Upper lobe of left lung (tissue), 6 donors: ENCODE results near the gene PIP5K1C. TPM values are rescaled to one million over a fixed set of nuclear protein-coding genes. Genes with fewer than 3 reads are reported as not detected.

ENCODE experiments used
- ATAC-seq, 2 donors: fragments of 200-7000 bp; cut with Tn5 transposase; one replicate each; pipeline ENCODE4 v1.9.1; 2022; ENCODE audit warnings: mild to moderate bottlenecking in 2 of 2, moderate library complexity in 2 of 2; ENCODE audit not compliant: low FRiP score in 2 of 2
- DNase-seq, 2 donors: peaks; one replicate each; pipeline ENCODE4 v3.0.0-alpha.2; 2019 to 2020
- H3K27ac ChIP-seq, 4 donors: fragments of 200-600 bp; sonication (generic); one replicate each; pipeline ENCODE4 v1.5.1; 2016 to 2019
- H3K27me3 ChIP-seq, 4 donors: fragments of 200-600 bp; sonication (generic); one replicate each; pipeline ENCODE4 v1.5.1; 2017 to 2019
- H3K36me3 ChIP-seq, 4 donors: fragments of 200-600 bp; sonication (generic); one replicate each; pipeline ENCODE4 v1.5.1; 2016 to 2019
- H3K4me1 ChIP-seq, 4 donors: fragments of 200-600 bp; sonication (generic); one replicate each; pipeline ENCODE4 v1.5.1; 2018 to 2019
- H3K4me3 ChIP-seq, 4 donors: fragments of 200-600 bp; sonication (generic); one replicate each; pipeline ENCODE4 v1.5.1; 2017 to 2019; ENCODE audit warnings: mild to moderate bottlenecking in 2 of 4, moderate library complexity in 1 of 4
- H3K9me3 ChIP-seq, 4 donors: fragments of 200-600 bp; sonication (generic); one replicate each; pipeline ENCODE4 v1.5.1; 2018 to 2019
- CTCF ChIP-seq, 6 experiments: fragments of 450-650 bp in 4 of 6; fragments of 200-600 bp in 2 of 6; sonication (generic) in 2 of 6; IDR thresholded peaks; one replicate each; pipeline ENCODE4 v1.5.1; 2016 to 2019; ENCODE audit warnings: antibody characterized with exemption in 6 of 6
- EP300 ChIP-seq, 4 donors: sonication (generic); formaldehyde crosslinking; IDR thresholded peaks; one replicate each; pipeline ENCODE4 v1.5.1; 2017; ENCODE audit warnings: antibody characterized with exemption in 4 of 4, control low read depth in 2 of 4
- POLR2A ChIP-seq, 4 donors: fragments of 450-650 bp; IDR thresholded peaks; one replicate each; pipeline ENCODE4 v1.5.1; 2016 to 2017; ENCODE audit warnings: antibody characterized with exemption in 4 of 4, mild to moderate bottlenecking in 2 of 4
- POLR2AphosphoS5 ChIP-seq, 2 donors: sonication (generic); formaldehyde crosslinking; IDR thresholded peaks; one replicate each; pipeline ENCODE4 v1.5.1; 2017; ENCODE audit warnings: antibody characterized with exemption in 2 of 2
- WGBS, 2 donors: methylation state at CpG; one replicate each; pipeline ENCODE4 v1.1.5; 2017 to 2018; 5-methylcytosine and 5-hydroxymethylcytosine counted together
- total RNA-seq, 6 donors: library from RNA; depleted of rRNA in 4 of 6; stranded (reverse); fragments of >200 nt in 4 of 6; gene quantifications; one replicate each; pipeline versions ENCODE4 v1.1.0 to v1.2.1, GENCODE V29; 2016 to 2021
- donor health status: DM: no; HTN: no; CAD: no; lungs with moderate emphysema.
- donor health status: DM: no; HTN: yes; CAD: no; lungs with severe emphysema.

PIP5K1C gene
- total RNA-seq, 6 donors from 2014 or later, result 24.6 to 64.1 (median 43.1) TPM

GRCh38 chr19:3674784-3675543 is 25.3 kb downstream of the PIP5K1C start:
- WGBS, 2 donors, result 86 to 92% methylated on average over 13 of the region's 13 CpGs
- H3K4me1 ChIP-seq, result peaks cover 24 to 49% (median 26%) of the 10 kb centered on the region in 4 donors
- H3K27me3 ChIP-seq, result no peaks in the 10 kb centered on the region
- no peaks in the 10 kb centered on the region for H3K9me3 ChIP-seq
- no peak overlapping the region for H3K27ac ChIP-seq
- TF ChIP-seq EP300 (IDR thresholded peaks at IDR 0.05) (no peak), POLR2A (IDR thresholded peaks at IDR 0.05) (no peak), POLR2AphosphoS5 (IDR thresholded peaks at IDR 0.05) (no peak), CTCF (IDR thresholded peaks at IDR 0.05) (no peak)
- ATAC-seq (no peak), DNase-seq (no peak)
- H3K4me3 ChIP-seq, result no peak overlapping the region
- peaks cover 0 to 4% (median 0%) of the 10 kb centered on the region in 4 donors for H3K36me3 ChIP-seq

GRCh38 chr19:3673506-3674439 is 26.5 kb downstream of the PIP5K1C start:
- Histone ChIP-seq H3K27me3 (no peaks in the 10 kb centered on the region), H3K36me3 (no peaks in the 10 kb centered on the region), H3K4me1 (peaks cover 29 to 60% (median 31%) of the 10 kb centered on the region in 4 donors), H3K9me3 (no peaks in the 10 kb centered on the region), H3K27ac (peak overlapping the region in 2 of 4 donors; percentile 90 to 94), H3K4me3 (no peak overlapping the region)
- no peak for TF ChIP-seq POLR2A (IDR thresholded peaks at IDR 0.05)
- TF ChIP-seq POLR2AphosphoS5 (IDR thresholded peaks at IDR 0.05), result no peak
- no peak for TF ChIP-seq EP300 (IDR thresholded peaks at IDR 0.05)
- TF ChIP-seq CTCF (IDR thresholded peaks at IDR 0.05), result no peak
- DNase-seq (peak in 1 of 2 donors; percentile 77), ATAC-seq (no peak)
- 92 to 94% methylated on average over 17 to 29 of the region's 34 CpGs for WGBS, 2 donors

GRCh38 chr19:3672993-3673392 is 27.3 kb downstream of the PIP5K1C start:
- TF ChIP-seq CTCF (IDR thresholded peaks at IDR 0.05), result no peak
- no peak for TF ChIP-seq POLR2AphosphoS5 (IDR thresholded peaks at IDR 0.05)
- no peak for TF ChIP-seq EP300 (IDR thresholded peaks at IDR 0.05)
- TF ChIP-seq POLR2A (IDR thresholded peaks at IDR 0.05), result no peak
- peaks cover 29 to 65% (median 31%) of the 10 kb centered on the region in 4 donors for H3K4me1 ChIP-seq
- H3K4me3 ChIP-seq, result no peak overlapping the region
- 81 to 92% methylated on average over 6 to 13 of the region's 13 CpGs for WGBS, 2 donors
- peak in 1 of 2 donors; percentile 73 for DNase-seq
- H3K27me3 ChIP-seq, result no peaks in the 10 kb centered on the region
- ATAC-seq, result no peak
- peaks cover 0 to 3% (median 0%) of the 10 kb centered on the region in 4 donors for H3K36me3 ChIP-seq
- H3K9me3 ChIP-seq, result no peaks in the 10 kb centered on the region
- H3K27ac ChIP-seq, result peak overlapping the region; percentile 86 to 94 (median 91)

- Histone ChIP-seq H3K27me3 (no peaks in the 10 kb centered on the region), H3K27ac (peak overlapping the region; percentile 86 to 94 (median 91)), H3K4me1 (peaks cover 29 to 68% (median 31%) of the 10 kb centered on the region in 4 donors), H3K9me3 (no peaks in the 10 kb centered on the region), H3K4me3 (no peak overlapping the region), H3K36me3 (peaks cover 0 to 5% (median 0%) of the 10 kb centered on the region in 4 donors)
- DNase-seq (peak in 1 of 2 donors; percentile 69), ATAC-seq (no peak)
- TF ChIP-seq POLR2AphosphoS5 (IDR thresholded peaks at IDR 0.05) (no peak), CTCF (IDR thresholded peaks at IDR 0.05) (no peak), POLR2A (IDR thresholded peaks at IDR 0.05) (no peak), EP300 (IDR thresholded peaks at IDR 0.05) (no peak)
- WGBS, 2 donors, result 84 to 92% methylated on average over 2 to 6 of the region's 8 CpGs
Observed at GRCh38 chr19:3672575-3672948, 27.7 kb downstream of the PIP5K1C start.
